HG02885 (cell line): ENCODE measurements around the gene ANKFN1.

ENCODE experiments used
- ATAC-seq: cut with Tn5 transposase; IDR thresholded peaks from one replicate; pipeline ENCODE4 v1.9.1; 2021; ENCODE audit warnings: mild to moderate bottlenecking; ENCODE audit not compliant: unreplicated experiment, poor library complexity

ANKFN1 gene

DNA sequence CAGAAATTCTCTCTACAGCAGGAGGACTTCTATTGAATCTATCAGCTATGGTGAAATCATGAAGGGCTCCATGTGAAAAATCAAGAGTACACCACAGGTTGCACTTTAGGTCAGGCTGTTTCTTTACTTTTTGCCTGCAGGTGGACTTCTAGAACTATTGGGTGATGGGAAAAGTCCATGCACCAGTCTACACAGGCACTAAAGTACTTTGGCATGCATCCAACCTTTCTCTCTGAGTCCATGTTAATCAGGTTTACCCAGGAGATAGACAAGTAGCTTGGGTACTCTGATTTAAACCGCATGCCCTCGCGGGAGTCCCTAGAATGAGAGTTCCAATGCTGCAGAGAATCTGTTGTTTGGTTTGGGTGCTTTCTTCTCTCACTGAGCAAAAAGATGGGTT is 9.1 kb upstream of the ANKFN1 start:
- no peak for ATAC-seq

DNA sequence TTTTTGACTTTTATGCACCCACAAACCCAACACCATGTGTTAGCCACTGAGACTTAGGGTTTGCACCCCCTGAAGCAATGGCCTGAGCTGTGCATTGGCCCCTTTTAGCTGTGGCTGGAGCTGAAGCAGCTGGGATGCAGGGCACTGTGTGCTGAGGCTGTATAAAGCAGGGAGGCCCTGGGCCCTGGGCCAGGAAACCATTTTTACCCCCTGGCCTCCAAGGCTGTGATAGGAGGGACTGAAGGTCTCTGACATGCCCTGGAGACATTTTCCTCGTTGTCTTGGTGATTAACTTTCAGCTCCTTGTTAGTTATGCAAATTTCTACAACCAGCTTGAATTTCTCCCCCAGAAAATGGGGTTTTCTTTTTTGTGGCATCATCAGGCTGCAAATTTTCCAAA is 6.7 kb upstream of the ANKFN1 start:
- ATAC-seq, result no peak

DNA sequence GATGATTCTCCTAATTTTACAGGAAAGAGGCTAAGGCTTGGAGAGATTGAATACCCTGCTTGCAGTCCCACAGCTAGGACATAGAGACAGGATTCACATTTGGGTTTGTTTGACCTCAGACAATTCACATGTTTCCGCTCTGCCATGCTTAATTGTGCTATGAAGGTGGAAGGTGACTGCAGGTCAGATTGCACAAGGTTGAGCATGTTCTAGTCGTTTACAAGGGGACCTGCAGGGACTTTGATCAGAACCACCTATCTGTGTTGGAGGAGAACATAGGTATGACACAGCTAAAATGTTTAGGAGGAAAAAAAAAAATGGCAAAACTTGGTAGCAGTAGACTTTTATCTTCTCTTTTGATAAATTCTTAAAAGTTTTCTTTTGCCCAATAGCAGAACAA is 4.9 kb upstream of the ANKFN1 start:
- ATAC-seq, result no peak

DNA sequence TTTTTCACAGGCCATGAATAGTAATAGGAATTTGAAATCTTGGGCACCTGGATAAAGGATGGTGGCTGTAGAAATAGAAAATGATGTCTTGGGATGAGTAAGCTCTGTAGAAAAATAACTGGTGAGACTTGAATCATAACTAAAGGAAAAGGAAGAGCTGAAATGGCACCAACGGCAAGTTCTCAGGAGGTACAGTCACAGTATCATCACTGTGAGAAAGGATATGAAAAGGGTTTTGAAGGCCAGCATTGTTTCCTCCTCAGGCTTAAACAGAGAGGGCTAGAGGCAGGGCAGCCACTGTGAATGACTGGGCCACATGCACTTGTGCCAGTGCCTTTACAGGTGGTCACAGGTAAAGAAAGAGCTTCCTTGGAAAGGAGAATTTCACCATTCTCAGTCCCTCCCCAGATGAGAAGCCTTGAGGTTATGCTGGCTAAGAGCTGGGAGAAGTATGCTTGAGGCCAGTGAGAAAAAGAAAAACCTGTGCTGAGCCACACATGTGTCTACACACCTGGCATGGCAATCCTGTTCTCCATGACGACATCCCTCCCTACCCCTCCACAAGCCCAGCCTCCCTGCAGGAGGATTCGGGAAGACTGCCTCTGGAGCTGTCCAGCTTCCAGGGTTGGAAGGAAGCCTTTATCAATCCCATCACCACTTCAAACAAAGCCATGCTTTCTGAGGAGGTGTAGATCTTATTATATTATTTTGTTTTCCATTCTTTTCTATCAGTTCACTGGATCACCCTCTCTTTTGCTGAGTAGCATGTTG is 3.8 kb upstream of the ANKFN1 start:
- no peak for ATAC-seq

DNA sequence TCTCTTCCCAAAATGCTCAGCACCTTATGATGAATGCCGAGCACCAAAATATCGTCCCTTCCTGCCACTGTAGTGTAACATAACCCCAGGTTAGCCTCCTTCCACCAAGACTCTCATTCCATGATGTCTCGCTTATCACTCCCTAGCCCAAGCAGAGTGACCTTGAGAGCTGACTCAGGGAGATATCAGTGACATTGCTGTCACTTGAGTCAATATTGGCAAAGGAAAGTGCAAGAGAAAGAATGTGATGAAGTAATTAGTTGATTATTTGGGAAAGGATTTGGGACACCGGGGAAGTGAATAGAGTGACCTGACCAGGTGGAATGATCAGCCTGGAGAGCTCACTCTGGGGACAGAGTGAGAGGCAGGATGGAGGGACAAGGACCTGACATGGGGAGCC is 2.6 kb upstream of the ANKFN1 start:
- no peak for ATAC-seq

DNA sequence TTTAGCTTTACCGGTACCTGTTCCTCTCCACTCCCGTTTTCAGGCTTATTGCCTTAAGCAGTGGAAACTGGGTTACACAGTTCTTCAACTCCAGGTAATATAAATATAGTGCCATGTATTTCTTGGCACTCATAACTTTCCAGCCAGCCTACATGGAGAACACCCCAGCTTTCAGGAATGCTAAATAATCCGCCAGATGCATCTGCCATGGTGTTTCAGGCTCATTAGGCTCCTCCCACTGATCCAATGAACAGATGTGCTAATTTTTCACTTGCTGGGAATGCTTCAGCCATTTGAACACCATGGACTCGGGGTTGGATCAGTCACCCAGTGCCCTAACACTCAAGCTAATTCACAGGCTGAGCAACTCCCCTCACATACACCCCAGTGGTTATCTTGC is 4.6 kb downstream of the ANKFN1 start:
- ATAC-seq, result no peak

DNA sequence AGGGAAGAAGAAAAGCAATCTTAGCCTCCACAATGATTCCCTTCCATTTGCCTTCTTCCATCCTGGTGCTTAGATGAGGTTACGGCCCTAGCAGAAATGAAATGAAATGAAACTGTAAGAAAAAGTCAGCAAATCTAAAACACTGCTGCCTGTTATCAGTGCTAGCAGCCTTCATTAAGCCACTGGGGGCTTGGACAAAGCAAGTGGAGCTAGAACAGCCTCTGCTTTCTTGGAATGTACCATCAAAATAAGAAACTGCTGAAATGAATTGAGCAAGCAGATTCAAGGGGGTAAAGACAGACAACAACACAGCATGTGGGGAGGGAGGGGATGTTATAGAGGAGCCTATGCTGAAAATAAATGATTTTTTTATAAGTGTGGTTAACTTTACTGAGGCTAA is 5.1 kb downstream of the ANKFN1 start:
- no peak for ATAC-seq

DNA sequence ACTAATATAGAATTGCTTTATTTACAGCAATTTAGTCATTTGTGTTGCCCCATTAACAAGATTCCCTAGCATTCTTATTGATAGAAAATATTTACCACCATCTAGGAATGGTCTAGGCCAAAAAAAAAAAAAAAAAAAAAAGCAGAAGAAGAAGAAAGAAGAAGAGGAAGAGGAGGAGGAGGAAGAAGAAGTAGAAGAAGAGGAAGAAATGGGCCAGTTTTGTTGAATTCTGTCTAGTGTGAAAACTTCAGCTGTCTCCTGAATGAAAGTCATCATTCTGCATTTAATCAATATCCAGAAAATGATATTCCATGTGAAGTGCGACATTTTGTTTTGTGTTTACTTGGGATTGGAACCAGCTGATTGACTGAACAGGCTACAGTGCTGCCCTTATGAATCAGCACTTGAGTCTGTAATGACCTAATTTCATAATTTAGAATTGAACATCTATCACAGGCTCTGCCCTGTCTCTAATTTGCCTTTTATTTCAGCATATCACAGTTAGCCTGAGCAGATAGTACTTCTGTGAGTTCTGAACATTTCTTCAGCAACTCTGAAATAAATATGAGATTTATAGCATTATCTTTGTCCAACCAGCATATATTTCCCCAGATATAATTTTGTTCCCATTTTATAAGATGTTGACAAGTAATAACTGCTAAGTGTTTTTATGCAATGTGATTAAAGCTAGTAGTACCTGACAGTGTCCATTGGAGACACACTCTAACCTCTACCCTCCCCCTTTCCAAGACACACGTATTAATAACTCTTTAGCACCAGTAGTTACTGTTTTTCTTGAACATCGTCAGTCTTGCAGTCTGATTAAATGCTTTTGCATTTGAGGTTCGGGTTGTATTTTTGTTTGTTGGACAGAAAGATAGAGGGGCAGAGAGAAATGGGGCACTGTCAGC is 5.9 kb downstream of the ANKFN1 start:
- no peak for ATAC-seq

DNA sequence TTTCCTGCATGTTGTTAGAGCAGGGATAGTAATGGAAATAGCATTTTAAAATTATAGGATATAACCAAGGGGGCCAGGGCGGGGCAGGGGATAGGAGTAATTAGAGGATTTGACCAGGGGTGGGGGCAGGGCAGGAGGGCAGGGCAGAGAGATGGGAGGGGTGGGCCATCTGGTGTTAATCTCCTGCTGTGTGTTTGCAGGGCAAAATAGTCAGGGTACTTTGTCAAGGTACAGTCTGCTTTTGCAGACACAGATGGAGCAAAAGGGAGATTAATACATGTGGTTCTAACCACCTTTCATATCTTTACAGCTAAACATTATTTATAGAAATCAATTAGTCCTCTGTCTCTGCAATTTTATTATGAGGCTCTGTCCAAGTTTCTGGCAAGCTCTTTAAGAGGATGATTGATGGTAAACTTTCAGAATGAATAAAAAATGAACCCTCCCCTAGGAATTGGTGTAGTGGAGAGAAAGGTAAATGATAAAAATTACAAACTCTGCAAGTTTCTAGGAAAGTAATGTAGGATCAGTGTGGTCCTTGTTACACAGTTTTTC is 6.6 kb downstream of the ANKFN1 start:
- ATAC-seq, result no peak

DNA sequence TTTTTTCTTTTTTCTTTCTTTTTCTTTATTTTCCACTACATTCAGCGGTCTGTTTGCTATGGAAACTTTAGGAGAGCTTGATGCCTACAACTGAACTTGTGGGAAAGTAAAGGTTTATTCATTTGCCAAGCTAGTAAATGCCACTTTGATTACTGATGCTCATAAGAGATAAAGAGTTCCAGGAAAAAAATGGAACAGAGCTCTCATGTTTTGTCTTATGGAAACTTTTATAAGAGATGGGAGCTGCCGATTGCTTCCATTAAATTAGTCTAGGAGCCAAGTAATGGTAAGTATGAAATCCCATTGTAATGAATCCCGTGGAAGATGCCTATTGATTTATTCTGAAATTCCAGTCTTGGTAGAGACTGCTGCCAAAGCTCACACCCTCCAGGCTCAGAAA is 7.1 kb downstream of the ANKFN1 start:
- ATAC-seq, result no peak

DNA sequence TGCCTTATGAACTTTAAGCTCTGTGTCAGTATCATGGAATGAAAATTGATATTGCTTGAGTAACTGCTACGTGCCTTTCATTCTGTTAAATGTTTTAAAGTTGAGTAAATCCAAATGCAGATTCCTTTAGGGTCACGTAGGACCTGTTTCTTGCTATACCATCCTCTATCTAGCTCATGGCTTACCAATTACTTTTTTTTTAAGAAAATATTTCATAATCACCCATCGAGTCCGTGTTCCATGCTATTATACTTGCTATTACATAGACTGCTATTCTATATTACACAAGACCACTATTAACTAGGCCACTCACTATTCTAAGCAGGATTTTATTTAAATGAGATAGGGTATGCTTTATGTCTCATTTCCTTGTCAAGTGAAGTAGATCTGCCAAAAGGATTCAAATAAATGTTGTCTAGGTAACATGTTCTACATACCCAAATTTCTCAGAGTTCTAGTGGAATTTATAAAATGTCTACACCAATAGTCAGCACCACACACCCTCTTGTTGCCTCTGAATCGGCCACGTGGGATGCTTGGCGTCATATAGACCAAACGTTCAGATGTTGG is 11.9 kb downstream of the ANKFN1 start:
- ATAC-seq, result no peak

DNA sequence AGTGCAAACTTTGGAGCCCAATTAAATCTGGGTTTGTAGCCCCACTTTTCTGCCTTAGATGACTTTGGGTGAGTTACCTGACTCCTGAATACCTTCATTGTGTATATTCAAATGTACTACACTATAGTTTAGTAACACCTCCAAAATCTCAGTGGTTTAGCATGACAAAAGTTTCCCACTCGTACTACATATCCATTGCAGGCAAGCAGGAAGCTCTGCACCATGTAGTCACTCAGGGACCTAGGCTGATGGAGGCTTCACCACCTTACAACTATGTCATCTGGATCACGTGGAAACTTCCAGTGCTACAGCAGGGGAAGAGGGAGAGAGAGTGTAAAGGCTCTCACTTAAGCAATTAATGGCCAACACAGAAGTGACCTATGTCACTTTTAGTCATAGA is 14.2 kb downstream of the ANKFN1 start:
- ATAC-seq, result no peak

DNA sequence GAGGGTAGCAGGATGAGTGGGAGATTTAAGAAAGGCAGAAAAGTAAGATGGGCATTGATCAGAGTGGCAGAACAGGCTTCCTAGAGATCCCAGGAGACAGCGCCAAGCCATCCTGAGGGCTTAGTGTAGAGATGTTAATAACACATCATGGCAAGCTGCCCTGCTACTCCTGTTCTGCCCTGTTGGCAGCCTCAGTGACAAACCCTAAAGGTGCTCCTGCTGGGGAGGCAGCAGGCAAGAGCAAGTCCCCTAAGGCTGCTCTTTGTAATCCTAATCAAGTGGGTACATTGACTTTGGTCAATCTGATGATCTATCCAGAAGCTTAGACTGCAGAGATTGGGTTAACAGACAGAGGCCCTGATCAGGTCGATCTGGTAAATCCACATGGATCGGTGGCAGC is 16.3 kb downstream of the ANKFN1 start:
- ATAC-seq, result no peak

DNA sequence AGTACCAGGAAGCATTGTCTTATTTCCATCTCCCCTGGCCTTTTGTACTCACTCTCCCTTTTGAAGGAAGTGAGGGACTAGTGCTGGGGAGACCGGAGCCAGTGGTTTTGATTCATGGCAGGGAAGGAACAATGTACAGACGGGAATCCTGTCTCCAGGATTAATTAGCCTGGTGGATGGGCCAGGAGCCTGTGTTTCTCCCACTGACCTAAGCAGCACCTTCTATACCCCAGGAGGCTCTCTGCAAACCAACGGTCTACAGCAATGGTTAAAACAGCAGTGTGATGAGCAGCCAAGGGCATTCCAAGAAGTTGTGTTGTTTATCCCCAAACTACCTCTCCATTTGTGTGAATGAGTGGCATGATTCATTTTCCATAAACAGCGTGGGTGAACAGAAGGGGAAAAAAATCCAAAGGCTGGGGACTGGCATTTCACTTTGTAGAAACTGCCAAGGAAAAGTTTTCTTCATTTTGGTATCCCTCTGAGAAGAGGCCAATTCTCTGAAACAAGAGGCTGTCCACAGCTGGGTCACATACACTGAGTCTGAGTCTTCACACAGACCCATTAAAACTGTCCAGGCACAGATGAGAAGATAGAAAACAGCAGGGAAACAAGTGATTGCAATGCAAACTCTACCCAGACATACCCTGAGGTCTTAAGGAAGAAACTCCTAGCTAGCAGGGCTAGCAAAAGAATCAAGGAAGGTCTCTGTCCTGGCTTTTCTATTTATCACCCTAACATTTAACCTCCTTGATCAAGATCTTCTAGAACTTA is 18.1 kb downstream of the ANKFN1 start:
- ATAC-seq, result no peak

DNA sequence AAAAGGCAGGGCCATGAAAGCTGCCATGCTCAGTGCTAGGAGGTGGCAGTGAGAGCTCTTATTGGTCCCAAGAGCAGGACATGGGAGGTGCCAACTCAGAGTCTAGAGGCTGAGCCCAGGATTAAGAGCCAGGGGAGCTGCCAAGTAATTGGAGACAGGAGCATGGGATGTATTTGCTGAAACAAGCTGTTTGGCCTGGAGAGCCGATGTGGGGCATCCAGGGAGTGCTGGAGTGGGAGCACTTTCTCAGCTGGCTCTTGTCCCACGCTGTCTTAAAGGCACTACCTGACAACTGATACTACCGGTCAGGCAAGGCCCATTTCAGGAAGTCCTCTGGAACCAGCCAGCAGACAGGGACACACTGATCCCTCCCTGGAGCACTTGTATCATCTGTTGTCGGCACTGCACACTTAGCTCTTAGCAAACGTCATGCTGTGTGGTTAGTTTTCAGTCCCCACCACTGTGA is 19.3 kb downstream of the ANKFN1 start:
- no peak for ATAC-seq

DNA sequence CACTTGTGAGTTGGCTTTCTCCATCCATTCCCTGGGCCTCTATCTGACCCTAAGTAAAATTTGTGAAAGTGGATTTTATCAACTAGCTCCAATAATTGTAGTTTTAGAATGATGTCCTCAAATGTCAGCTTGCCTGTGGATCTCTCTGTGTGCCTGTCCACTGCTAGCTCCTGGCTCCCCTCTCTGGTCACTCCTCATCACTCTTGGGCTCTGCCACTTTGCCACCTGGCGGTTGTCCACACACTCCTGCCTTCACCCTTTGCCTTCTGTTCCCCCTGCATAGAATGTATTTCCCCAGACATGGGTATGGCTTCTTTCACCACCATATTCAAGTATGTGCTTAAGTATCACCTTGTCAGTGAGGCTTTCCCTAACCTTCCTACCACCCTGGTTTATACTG is 19.8 kb downstream of the ANKFN1 start:
- no peak for ATAC-seq

DNA sequence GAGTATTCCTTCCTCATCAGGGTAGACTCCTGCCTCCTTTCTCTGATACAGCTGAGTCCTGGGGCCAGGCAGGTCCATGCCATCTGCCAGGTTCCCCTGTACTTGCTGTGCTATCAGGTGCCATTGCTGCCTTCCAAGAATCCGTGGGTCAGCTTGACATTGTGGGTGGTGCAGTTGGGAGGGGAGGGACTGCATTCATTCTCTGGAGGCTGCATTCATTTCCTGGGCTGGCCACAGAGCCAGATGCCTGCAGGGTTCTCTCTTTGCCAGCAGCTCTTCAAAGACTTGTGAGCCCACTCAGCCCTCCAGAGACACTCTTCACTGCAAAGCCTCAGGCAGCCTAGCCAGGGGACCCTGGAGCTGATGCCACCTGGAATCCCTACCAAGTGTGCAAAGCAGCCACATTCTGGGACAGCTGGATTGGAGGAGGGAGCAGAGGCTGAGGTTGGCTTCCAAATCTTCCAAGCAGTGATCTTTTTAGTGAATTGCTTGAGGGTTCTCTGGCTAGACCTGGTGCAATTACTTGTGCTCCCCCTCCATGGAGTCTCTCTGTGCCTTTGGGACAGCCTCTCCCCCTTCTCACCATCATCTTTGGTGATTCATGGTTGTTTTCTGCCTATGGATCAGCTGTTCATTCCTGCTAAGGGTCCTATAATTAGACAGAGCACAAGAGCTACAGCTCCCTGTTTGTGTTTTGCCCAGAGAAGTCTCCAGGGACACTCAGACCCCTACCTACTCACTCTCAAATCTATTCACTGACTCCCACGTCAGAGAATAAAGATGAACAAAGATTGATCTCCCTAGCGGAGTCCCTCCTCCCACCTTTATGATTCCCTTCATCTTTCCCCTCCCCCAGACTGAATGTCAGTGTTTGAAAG is 20.9 kb downstream of the ANKFN1 start:
- no peak for ATAC-seq

DNA sequence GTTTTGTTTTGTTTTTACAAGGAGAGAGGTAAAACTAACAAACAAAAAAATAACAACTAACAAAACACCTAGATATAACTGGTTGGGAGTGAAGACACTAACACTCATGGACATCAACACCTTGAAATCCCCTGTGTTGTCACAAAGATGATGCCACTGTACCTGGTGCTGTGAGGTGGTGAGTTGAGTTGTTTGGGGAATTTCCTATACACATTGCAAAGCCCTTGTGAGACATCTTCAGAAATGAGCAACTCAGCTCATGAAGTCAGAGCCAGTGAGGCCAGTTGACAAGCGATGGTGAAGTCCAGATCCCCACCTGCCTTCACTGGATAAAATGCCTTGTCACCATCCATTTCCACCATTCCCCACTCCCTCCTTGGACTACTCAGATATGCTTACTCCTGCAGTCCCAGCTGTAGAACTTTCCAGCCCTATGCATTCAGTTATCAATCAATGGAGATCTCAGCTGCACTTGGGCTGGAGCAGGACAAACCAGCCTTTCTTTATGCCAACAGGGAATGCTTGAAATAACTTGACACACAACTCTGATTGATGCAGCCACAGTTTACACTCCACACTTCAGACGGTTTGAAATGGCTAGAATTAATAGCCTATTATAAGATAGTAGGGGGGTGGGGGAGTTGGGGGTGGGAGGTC is 22.2 kb downstream of the ANKFN1 start:
- no peak for ATAC-seq

DNA sequence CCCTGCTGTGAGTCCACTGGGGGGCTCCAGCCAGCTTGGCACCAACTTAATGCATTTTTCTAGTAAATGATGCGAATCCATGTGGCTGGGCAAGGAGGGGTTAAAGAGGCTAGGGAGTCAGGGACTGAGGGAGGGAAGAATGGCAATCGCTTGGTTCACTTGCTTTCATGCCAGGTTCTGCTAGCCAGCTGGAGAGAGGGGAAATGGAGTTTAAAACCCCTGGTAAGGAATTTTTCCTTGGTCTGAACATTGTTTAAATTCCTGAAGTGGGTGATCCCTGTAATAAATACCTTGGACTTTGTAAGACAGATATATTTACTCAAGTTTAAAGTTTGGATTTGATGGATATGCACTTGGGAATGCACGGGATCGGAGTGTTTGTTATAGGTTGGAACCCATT is 22.8 kb downstream of the ANKFN1 start:
- no peak for ATAC-seq
